ENCODE results near the gene NXN. TPM values are rescaled to one million over a fixed set of nuclear protein-coding genes. Genes with fewer than 3 reads are reported as not detected.

Gene NXN
- total RNA-seq, 2 donors from 2014 or later, result 13.9 to 18.9 TPM

DNA sequence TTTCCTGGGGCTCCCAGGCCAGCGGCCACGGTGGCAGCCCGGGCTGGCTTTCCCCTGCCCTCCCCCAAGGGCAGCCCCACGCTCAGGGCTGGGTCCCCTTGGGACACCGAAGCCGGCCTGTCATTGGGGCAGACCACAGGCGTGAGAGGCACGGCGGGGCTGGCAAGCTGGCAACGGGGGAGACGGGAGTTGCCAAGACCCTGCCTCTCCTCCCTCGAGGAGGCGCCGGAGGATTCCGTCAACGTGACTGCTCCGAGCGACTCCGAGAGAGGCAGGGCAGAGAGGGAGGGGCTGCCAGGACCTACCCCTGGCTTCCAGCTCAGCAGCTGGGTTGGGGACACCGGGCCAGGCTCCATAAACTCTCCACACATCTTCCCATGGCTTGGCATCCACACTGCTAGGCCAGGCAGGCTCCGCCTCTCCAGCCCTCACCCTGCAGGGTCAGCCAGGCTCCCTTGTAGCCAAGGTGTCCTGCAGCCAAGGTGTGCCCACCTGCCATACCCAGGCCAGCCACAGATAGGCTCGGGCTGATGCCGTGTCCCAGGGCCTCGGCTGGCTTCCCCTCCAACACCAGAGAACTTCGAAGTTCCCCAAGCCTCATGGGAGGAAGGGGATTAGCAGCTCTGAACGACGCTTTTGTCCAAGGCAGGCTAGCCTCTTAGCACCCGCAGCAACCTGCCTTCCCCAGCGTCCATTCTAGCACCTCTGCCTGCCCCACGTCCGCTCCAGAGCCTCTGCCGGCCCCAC, 42.9 kb upstream of the NXN start:
- peak overlapping the region; percentile 90 to 97 for H3K27ac ChIP-seq
- H3K36me3 ChIP-seq, result peaks cover 5% of the 10 kb centered on the region
- no peaks in the 10 kb centered on the region for H3K27me3 ChIP-seq (replicated peaks; ENCODE audit: insufficient read depth)
- DNase-seq (ENCODE audit: low spot score), result no peak
- ATAC-seq (ENCODE audit: insufficient number of reproducible peaks, low FRiP score, low read depth), result peak; percentile 44
- TF ChIP-seq, protein P1, sequence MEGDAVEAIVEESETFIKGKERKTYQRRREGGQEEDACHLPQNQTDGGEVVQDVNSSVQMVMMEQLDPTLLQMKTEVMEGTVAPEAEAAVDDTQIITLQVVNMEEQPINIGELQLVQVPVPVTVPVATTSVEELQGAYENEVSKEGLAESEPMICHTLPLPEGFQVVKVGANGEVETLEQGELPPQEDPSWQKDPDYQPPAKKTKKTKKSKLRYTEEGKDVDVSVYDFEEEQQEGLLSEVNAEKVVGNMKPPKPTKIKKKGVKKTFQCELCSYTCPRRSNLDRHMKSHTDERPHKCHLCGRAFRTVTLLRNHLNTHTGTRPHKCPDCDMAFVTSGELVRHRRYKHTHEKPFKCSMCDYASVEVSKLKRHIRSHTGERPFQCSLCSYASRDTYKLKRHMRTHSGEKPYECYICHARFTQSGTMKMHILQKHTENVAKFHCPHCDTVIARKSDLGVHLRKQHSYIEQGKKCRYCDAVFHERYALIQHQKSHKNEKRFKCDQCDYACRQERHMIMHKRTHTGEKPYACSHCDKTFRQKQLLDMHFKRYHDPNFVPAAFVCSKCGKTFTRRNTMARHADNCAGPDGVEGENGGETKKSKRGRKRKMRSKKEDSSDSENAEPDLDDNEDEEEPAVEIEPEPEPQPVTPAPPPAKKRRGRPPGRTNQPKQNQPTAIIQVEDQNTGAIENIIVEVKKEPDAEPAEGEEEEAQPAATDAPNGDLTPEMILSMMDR (IDR thresholded peaks at IDR 0.05), result no peak
- H3K4me1 ChIP-seq (ENCODE audit: control insufficient read depth in 1 of 2, low read depth in 2 of 2), result peaks cover 26 to 75% of the 10 kb centered on the region in 2 donors
- peak overlapping the region; percentile 43 for H3K4me3 ChIP-seq
- no peaks in the 10 kb centered on the region for H3K9me3 ChIP-seq

DNA sequence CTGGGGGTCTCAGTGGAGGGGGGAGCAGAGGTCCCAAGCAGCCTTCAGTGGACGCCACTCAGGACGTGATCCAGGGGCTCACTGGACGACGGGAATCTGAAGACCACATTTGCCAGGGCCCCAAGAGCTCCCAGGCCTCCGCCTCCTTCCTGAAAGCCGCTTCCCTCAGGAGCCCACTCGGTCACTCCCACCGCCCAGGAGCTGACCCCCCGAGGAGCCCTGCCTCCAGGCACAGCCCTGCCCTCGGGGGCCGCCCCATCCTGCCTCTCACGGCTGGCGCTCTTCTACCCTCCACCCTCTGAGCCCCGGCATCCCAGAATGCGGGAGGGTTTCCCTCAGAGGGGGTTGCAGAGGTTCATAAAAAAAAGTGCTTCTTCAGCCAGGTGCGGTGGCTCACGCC, 41.6 kb upstream of the NXN start:
- Histone ChIP-seq H3K9me3 (no peaks in the 10 kb centered on the region), H3K4me1 (ENCODE audit: control insufficient read depth in 1 of 2, low read depth in 2 of 2) (peaks cover 21 to 62% of the 10 kb centered on the region in 2 donors), H3K27me3 (replicated peaks; ENCODE audit: insufficient read depth) (no peaks in the 10 kb centered on the region), H3K36me3 (peaks cover 5% of the 10 kb centered on the region), H3K27ac (peak overlapping the region; percentile 90 to 97), H3K4me3 (no peak overlapping the region)
- DNase-seq (ENCODE audit: low spot score), result no peak
- no peak for ATAC-seq (ENCODE audit: insufficient number of reproducible peaks, low FRiP score, low read depth)
- TF ChIP-seq, protein P1 (IDR thresholded peaks at IDR 0.05), result no peak

DNA sequence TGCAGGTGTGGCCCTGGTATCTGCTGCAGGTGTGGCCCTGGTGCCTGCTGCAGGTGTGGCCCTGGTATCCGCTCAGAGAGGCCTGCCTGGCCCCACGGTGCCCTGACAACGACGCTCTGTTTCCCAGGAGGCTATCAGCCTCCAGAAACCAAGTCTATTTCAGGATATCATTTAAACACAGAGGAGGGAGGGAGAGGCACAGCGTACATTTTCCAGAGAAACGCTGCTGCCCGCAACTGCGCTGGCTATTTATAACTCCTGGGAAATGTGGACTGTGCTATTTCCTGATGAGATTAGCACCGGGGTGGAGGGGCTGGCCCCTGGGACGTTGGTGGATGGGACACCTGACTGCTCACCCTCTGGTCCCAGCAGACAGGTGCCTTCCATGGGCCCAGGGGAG, 39.9 kb upstream of the NXN start:
- TF ChIP-seq, protein P1 (IDR thresholded peaks at IDR 0.05), result no peak
- peak; percentile 65 for ATAC-seq (ENCODE audit: insufficient number of reproducible peaks, low FRiP score, low read depth)
- no peaks in the 10 kb centered on the region for H3K9me3 ChIP-seq
- peak overlapping the region; percentile 90 to 97 for H3K27ac ChIP-seq
- H3K4me1 ChIP-seq (ENCODE audit: control insufficient read depth in 1 of 2, low read depth in 2 of 2), result peaks cover 21 to 56% of the 10 kb centered on the region in 2 donors
- DNase-seq (ENCODE audit: low spot score), result no peak
- H3K36me3 ChIP-seq, result peaks cover 5% of the 10 kb centered on the region
- H3K27me3 ChIP-seq (replicated peaks; ENCODE audit: insufficient read depth), result no peaks in the 10 kb centered on the region
- peak overlapping the region; percentile 60 for H3K4me3 ChIP-seq

DNA sequence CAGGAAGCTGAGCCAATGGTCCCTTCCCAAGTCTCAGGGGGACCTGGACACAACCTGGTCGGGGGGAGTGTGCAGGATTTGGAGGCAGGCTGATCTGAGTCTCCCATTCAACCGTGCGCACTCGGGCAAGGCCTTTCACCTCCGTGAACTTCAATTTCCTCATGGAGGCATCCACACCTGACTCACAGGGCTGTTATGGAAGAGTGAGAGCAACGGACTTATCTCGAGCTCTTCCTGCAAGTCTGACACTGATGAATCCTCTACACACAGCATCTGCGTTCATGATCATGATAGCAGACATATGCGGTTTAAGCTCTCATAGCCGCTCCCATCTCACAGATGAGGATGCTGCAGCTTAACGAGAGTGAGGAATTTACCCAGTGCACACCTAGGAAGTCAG, 39.0 kb upstream of the NXN start:
- H3K27me3 ChIP-seq (replicated peaks; ENCODE audit: insufficient read depth), result no peaks in the 10 kb centered on the region
- DNase-seq (ENCODE audit: low spot score), result no peak
- TF ChIP-seq, protein P1 (IDR thresholded peaks at IDR 0.05), result no peak
- H3K9me3 ChIP-seq, result no peaks in the 10 kb centered on the region
- no peak overlapping the region for H3K4me3 ChIP-seq
- ATAC-seq (ENCODE audit: insufficient number of reproducible peaks, low FRiP score, low read depth), result no peak
- peaks cover 21 to 55% of the 10 kb centered on the region in 2 donors for H3K4me1 ChIP-seq (ENCODE audit: control insufficient read depth in 1 of 2, low read depth in 2 of 2)
- peaks cover 4% of the 10 kb centered on the region for H3K36me3 ChIP-seq
- H3K27ac ChIP-seq, result peak overlapping the region; percentile 90 to 97

DNA sequence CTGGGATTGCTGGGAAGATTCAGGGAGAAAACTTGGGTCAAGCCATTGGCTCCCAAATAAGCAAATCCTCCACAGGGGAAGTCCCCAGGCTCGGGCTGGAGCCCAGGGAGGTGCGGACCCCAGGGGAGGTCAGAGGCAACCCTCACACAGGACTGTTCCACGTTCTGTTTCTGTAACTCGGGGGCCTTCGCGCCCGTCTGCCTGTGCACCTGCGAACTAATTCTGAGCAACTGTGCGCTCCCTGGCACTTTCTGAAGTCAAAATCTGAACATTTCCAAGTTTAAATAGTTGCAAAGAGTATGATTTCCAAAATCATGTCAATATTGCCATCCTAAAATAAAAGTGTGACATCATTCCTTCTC, 34.1 kb upstream of the NXN start:
- no peak for DNase-seq (ENCODE audit: low spot score)

More for the DNA sequence above, 34.1 kb upstream of the NXN start:
- Histone ChIP-seq H3K4me1 (ENCODE audit: control insufficient read depth in 1 of 2, low read depth in 2 of 2) (peaks cover 9 to 25% of the 10 kb centered on the region in 2 donors), H3K36me3 (peaks cover 30% of the 10 kb centered on the region), H3K4me3 (no peak overlapping the region), H3K27me3 (replicated peaks; ENCODE audit: insufficient read depth) (no peaks in the 10 kb centered on the region), H3K9me3 (no peaks in the 10 kb centered on the region), H3K27ac (no peak overlapping the region)
- TF ChIP-seq, protein P1 (IDR thresholded peaks at IDR 0.05), result no peak
- ATAC-seq (ENCODE audit: insufficient number of reproducible peaks, low FRiP score, low read depth), result no peak

Measured in thoracic aorta (tissue), 2 donors.